ENCODE measurements around the gene IER2.

Gene IER2

GRCh38 chr19:13159713-13160112 is 9.5 kb downstream of the IER2 start:
- Histone ChIP-seq H3K27me3 (ENCODE audit: insufficient read depth, poor library complexity, severe bottlenecking) (no peaks in the 10 kb centered on the region), H3K27ac (ENCODE audit: poor library complexity, severe bottlenecking) (peak overlapping the region; percentile 99)

GRCh38 chr19:13160557-13160956 is 10.3 kb downstream of the IER2 start:
- Histone ChIP-seq H3K36me3 (ENCODE audit: low read depth) (no peaks in the 10 kb centered on the region), H3K27me3 (ENCODE audit: insufficient read depth, poor library complexity, severe bottlenecking) (no peaks in the 10 kb centered on the region), H3K9me3 (ENCODE audit: severe bottlenecking) (no peaks in the 10 kb centered on the region), H3K4me1 (ENCODE audit: insufficient read depth, poor library complexity, severe bottlenecking) (peaks cover 42% of the 10 kb centered on the region), H3K4me3 (ENCODE audit: severe bottlenecking) (no peak overlapping the region), H3K27ac (ENCODE audit: poor library complexity, severe bottlenecking) (peak overlapping the region; percentile 99)
- DNase-seq (ENCODE audit: low spot score) (no peak), ATAC-seq (ENCODE audit: low read depth) (no peak)
- no peak for TF ChIP-seq CTCF (IDR thresholded peaks at IDR 0.05; ENCODE audit: poor library complexity, severe bottlenecking)

More at GRCh38 chr19:13159713-13160112, 9.5 kb downstream of the IER2 start:
- no peak for ATAC-seq (ENCODE audit: low read depth)
- no peak for TF ChIP-seq CTCF (IDR thresholded peaks at IDR 0.05; ENCODE audit: poor library complexity, severe bottlenecking)
- DNase-seq (ENCODE audit: low spot score), result no peak
- H3K9me3 ChIP-seq (ENCODE audit: severe bottlenecking), result no peaks in the 10 kb centered on the region
- no peak overlapping the region for H3K4me3 ChIP-seq (ENCODE audit: severe bottlenecking)
- peaks cover 4% of the 10 kb centered on the region for H3K36me3 ChIP-seq (ENCODE audit: low read depth)
- peaks cover 44% of the 10 kb centered on the region for H3K4me1 ChIP-seq (ENCODE audit: insufficient read depth, poor library complexity, severe bottlenecking)

GRCh38 chr19:13162724-13163608 is 12.8 kb downstream of the IER2 start:
- no peaks in the 10 kb centered on the region for H3K36me3 ChIP-seq (ENCODE audit: low read depth)
- H3K4me1 ChIP-seq (ENCODE audit: insufficient read depth, poor library complexity, severe bottlenecking), result peaks cover 47% of the 10 kb centered on the region
- H3K4me3 ChIP-seq (ENCODE audit: severe bottlenecking), result peak overlapping the region; percentile 26
- no peaks in the 10 kb centered on the region for H3K9me3 ChIP-seq (ENCODE audit: severe bottlenecking)
- H3K27ac ChIP-seq (ENCODE audit: poor library complexity, severe bottlenecking), result peak overlapping the region; percentile 99
- peak; percentile 98 for DNase-seq (ENCODE audit: low spot score)
- H3K27me3 ChIP-seq (ENCODE audit: insufficient read depth, poor library complexity, severe bottlenecking), result no peaks in the 10 kb centered on the region
- TF ChIP-seq CTCF (IDR thresholded peaks at IDR 0.05; ENCODE audit: poor library complexity, severe bottlenecking), result no peak
- peak; percentile 63 for ATAC-seq (ENCODE audit: low read depth)

- H3K27ac ChIP-seq (ENCODE audit: poor library complexity, severe bottlenecking), result peak overlapping the region; percentile 99
- H3K9me3 ChIP-seq (ENCODE audit: severe bottlenecking), result no peaks in the 10 kb centered on the region
- peak; percentile 15 for ATAC-seq (ENCODE audit: low read depth)
- peak overlapping the region; percentile 15 for H3K4me3 ChIP-seq (ENCODE audit: severe bottlenecking)
- no peaks in the 10 kb centered on the region for H3K27me3 ChIP-seq (ENCODE audit: insufficient read depth, poor library complexity, severe bottlenecking)
- H3K36me3 ChIP-seq (ENCODE audit: low read depth), result no peaks in the 10 kb centered on the region
- peak; percentile 87 for DNase-seq (ENCODE audit: low spot score)
- H3K4me1 ChIP-seq (ENCODE audit: insufficient read depth, poor library complexity, severe bottlenecking), result peaks cover 53% of the 10 kb centered on the region
- TF ChIP-seq CTCF (IDR thresholded peaks at IDR 0.05; ENCODE audit: poor library complexity, severe bottlenecking), result no peak
These were observed 13.6 kb downstream of the IER2 start for GRCh38 chr19:13163609-13164342.
